K562 (cell line): ENCODE results near the gene TBL1XR1. TPM values are rescaled to one million over a fixed set of nuclear protein-coding genes. Genes with fewer than 3 reads are reported as not detected.
A peak's percentile ranks its signal among the peaks of the same experiment; 100 is the strongest.

ENCODE experiments used
- ATF6 ChIP-seq: sonication (generic); formaldehyde crosslinking; IDR thresholded peaks from 2 replicates; pipeline ENCODE4 v1.4.0; 2020; ENCODE audit warnings: mild to moderate bottlenecking, missing genetic modification reagents
- CBFB ChIP-seq: sonication (generic); formaldehyde crosslinking; IDR thresholded peaks from 2 replicates; pipeline ENCODE4 v1.4.0; 2020; ENCODE audit warnings: mild to moderate bottlenecking, missing genetic modification reagents
- CCNT2 ChIP-seq: IDR thresholded peaks from 2 replicates; pipeline ENCODE4 v1.6.1; 2011; ENCODE audit warnings: borderline replicate concordance, low read depth, mild to moderate bottlenecking, moderate library complexity, mixed read lengths, low read length; ENCODE audit not compliant: insufficient read length; ENCODE audit errors: extremely low read depth
- POLR2H ChIP-seq: IDR thresholded peaks from 2 replicates; pipeline ENCODE4 v1.6.1; 2016; ENCODE audit warnings: missing genetic modification characterization, low read depth, mild to moderate bottlenecking, control low read depth, missing compliant biosample characterization, moderate library complexity
- SRSF9 ChIP-seq: fragments of 200-400 bp; formaldehyde crosslinking; IDR thresholded peaks from 2 replicates; pipeline ENCODE4 v1.6.1; 2017; ENCODE audit warnings: low read depth, low read length, borderline replicate concordance
- ZBED1 ChIP-seq: IDR thresholded peaks from 2 replicates; pipeline ENCODE4 v1.6.1; 2014
- ZFP91 ChIP-seq: sonication (generic); formaldehyde crosslinking; IDR thresholded peaks from 2 replicates; pipeline ENCODE4 v1.8.0; 2022; ENCODE audit warnings: mild to moderate bottlenecking, missing genetic modification reagents
- ZNF121 ChIP-seq: sonication (generic); formaldehyde crosslinking; conservative IDR thresholded peaks from 2 replicates; pipeline ENCODE4 v1.8.0; 2022; ENCODE audit warnings: missing genetic modification reagents
- ZNF507 ChIP-seq: conservative IDR thresholded peaks from 2 replicates; pipeline ENCODE4 v1.6.1; 2017; ENCODE audit warnings: missing genetic modification characterization, missing compliant biosample characterization
- ZNF551 ChIP-seq: fragments of 250-450 bp; sonication (Bioruptor Pico); IDR thresholded peaks from 2 replicates; pipeline ENCODE4 v1.5.0; 2021; ENCODE audit warnings: mild to moderate bottlenecking, moderate library complexity
- ZNF589 ChIP-seq: fragments of 200-800 bp; sonication (Bioruptor generic); IDR thresholded peaks from 2 replicates; pipeline ENCODE4 v1.6.1; 2016; ENCODE audit warnings: low read depth, missing genetic modification characterization, missing compliant biosample characterization
- ZNF707 ChIP-seq: fragments of 250-450 bp; sonication (Bioruptor Pico); conservative IDR thresholded peaks from 2 replicates; pipeline ENCODE4 v1.8.0; 2022; ENCODE audit warnings: inconsistent platforms, mild to moderate bottlenecking, moderate library complexity
- ZNF764 ChIP-seq: fragments of 250-450 bp; sonication (Bioruptor Pico); IDR thresholded peaks from 2 replicates; pipeline ENCODE4 v1.4.0; 2020; ENCODE audit warnings: low read depth, mild to moderate bottlenecking, moderate library complexity
- polyA plus RNA-seq, 8 experiments: library from polyadenylated mRNA; depleted of rRNA in 4 of 8; stranded (reverse) in 5 of 8; unstranded in 3 of 8; fragments of >200 nt; fragmentation: Nextera tagmentation in 2 of 8; fragmentation: Illumina TruSeq in 1 of 8; extraction: Ambion mirVana in 2 of 8; extraction: Trizol in 1 of 8; gene quantifications; 2 replicates each; pipeline versions ENCODE4 v1.2.1 to v1.2.3, GENCODE V29; 2011 to 2014; ENCODE audit warnings: inconsistent platforms in 1 of 8, missing spikeins in 1 of 8
- total RNA-seq, 7 experiments: library from RNA; depleted of rRNA in 6 of 7; stranded (reverse); fragments of >200 nt in 6 of 7; fragmentation: Illumina TruSeq in 2 of 7; extraction: Trizol in 2 of 7; gene quantifications; 2 replicates each; pipeline versions ENCODE4 v1.2.1 to v1.2.3, GENCODE V29; 2011 to 2021; ENCODE audit warnings: low replicate concordance in 1 of 7
- TF ChIP-seq, protein P1 (sequence below): fragments of 450-650 bp; IDR thresholded peaks from 2 replicates; pipeline ENCODE4 v1.6.1; 2014; ENCODE audit warnings: low read depth, mild to moderate bottlenecking, moderate library complexity, borderline replicate concordance

The TBL1XR1 gene
- total and polyA plus RNA-seq, 9 of the 15 experiments (the other 6 are each of a cell fraction or from before 2014, with no cell fraction given): 19.6 to 171 (median 83.3) TPM

DNA sequence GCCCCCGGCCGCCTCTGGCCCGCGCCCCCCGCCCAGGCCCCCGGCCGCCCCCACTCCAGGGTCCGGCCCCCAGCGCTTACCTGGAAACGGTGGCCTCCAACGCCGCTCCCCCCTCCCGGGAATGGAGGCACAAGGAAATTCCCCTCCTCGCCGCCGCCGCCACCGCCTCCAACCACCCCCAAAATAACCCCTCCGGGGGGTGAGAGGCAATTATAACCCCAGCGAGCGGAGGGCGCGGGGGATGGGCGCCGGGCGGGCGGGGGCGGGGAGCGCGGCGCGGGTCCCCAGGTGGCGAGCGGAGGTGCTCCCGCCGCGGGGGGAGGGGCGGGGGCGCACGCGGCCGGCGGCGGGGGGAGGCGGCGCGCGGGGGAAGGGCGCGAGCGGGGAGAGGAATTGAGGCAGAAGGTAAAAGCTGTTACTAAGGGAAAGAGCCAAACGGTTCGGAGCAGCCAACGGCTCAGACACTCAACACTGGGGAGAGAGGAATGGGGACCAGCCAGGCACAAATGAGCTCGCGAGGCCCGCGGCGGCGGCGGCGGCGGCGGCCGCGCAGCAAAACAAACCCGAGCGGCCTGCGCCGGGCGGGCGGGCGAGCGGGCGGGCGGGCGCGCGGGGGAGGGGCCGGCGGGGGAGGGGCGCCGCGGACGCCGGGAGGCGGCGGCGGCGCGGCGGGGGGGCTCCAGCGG, at the start of gene TBL1XR1 (continued):
- TF ChIP-seq POLR2H (tag) (0 out of 2 replicates have a peak, but pooled peaks have one; percentile 24), ZFP91 (CRISPR knock-in tag) (no peak), CBFB (CRISPR knock-in tag) (no peak), ZNF121 (CRISPR knock-in tag) (no peak), SRSF9 (no peak), ATF6 (no peak), ZNF551 (CRISPR knock-in tag) (no peak), ZNF507 (tag) (no peak), ZNF764 (CRISPR knock-in tag) (no peak), CCNT2 (no peak), ZNF707 (no peak), ZBED1 (no peak), ZNF589 (CRISPR knock-in tag) (peak; percentile 17; the same call in 1 of the 2 replicates)
- TF ChIP-seq, protein P1, sequence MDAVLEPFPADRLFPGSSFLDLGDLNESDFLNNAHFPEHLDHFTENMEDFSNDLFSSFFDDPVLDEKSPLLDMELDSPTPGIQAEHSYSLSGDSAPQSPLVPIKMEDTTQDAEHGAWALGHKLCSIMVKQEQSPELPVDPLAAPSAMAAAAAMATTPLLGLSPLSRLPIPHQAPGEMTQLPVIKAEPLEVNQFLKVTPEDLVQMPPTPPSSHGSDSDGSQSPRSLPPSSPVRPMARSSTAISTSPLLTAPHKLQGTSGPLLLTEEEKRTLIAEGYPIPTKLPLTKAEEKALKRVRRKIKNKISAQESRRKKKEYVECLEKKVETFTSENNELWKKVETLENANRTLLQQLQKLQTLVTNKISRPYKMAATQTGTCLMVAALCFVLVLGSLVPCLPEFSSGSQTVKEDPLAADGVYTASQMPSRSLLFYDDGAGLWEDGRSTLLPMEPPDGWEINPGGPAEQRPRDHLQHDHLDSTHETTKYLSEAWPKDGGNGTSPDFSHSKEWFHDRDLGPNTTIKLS: no peak
